HCT116 (cell line): Measurements from ENCODE around the gene TDRD7. TPM values are rescaled to one million over a fixed set of nuclear protein-coding genes. Genes with fewer than 3 reads are reported as not detected.

Experiments
- ATAC-seq: fragments of 200-7000 bp; cut with Tn5 transposase; 2 replicates; pipeline ENCODE4 v1.9.1; 2020; ENCODE audit warnings: mild to moderate bottlenecking, moderate library complexity
- BruUV-seq: library from RNA; stranded (reverse); fragments of 400-500 nt; replicated peaks from 2 replicates; lab custom pipeline; 2021; lab: Mats Ljungman, UMichigan
- CTCF ChIA-PET: fragments of 300-600 bp; sonication (Branson Sonifier 250); formaldehyde crosslinking; loops from one replicate; lab custom pipeline; 2021; ENCODE audit warnings: antibody characterized with exemption; lab: Charles Lee
- POLR2A ChIA-PET: fragments of 300-600, 350-600 bp; sonication (Branson Sonifier 250); formaldehyde crosslinking; loops from one replicate; lab custom pipeline; 2021; ENCODE audit warnings: antibody characterized with exemption; lab: Charles Lee
- RAD21 ChIA-PET, 2 experiments: fragments of 300-600 bp; sonication (Branson Sonifier 250); formaldehyde crosslinking; loops; one replicate each; lab custom pipeline; 2023; ENCODE audit warnings: low total read pairs in 2 of 2; ENCODE audit not compliant: uncharacterized antibody in 2 of 2, unreplicated experiment in 2 of 2, low non-redundant PET in 1 of 2; lab: Charles Lee
- DNase-seq: peaks from one replicate; pipeline ENCODE4 v3.0.0-alpha.2; 2010; ENCODE audit warnings: low read depth, low spot score
- H2AFZ ChIP-seq: fragments of 200-600 bp; shearing (Covaris generic), sonication (generic); 2 replicates; pipeline ENCODE4 v1.6.1; 2017; ENCODE audit warnings: low read depth, mixed run types, mixed read lengths, antibody characterized with exemption, low read length; ENCODE audit not compliant: poor library complexity, severe bottlenecking
- H3K27ac ChIP-seq: 2 replicates; pipeline ENCODE4 v1.5.1; 2012; ENCODE audit warnings: low read depth, low read length
- H3K27me3 ChIP-seq: fragments of 200-600 bp; sonication (generic); 2 replicates; pipeline ENCODE4 v1.6.1; 2016; ENCODE audit warnings: mixed run types, low read length, mixed read lengths; ENCODE audit not compliant: insufficient read depth
- H3K36me3 ChIP-seq, 2 experiments: fragments of 200-500 bp in 1 of 2; fragments of 200-600 bp in 1 of 2; sonication (Bioruptor generic) in 1 of 2; sonication (generic) in 1 of 2; 2 replicates each; pipeline versions ENCODE4 v1.5.1 to v1.6.1; 2014 to 2016; ENCODE audit warnings: low read length in 2 of 2, inconsistent platforms in 1 of 2, mixed read lengths in 1 of 2, mixed run types in 1 of 2; ENCODE audit not compliant: insufficient read depth in 2 of 2, control insufficient read depth in 1 of 2
- H3K4me1 ChIP-seq, 2 experiments: fragments of 200-600 bp in 1 of 2; sonication (generic) in 1 of 2; 2 replicates each; pipeline versions ENCODE4 v1.5.1 to v1.6.1; 2012 to 2017; ENCODE audit warnings: low read length in 2 of 2, inconsistent platforms in 1 of 2, mild to moderate bottlenecking in 1 of 2, mixed read lengths in 1 of 2, mixed run types in 1 of 2, moderate library complexity in 1 of 2; ENCODE audit not compliant: insufficient read depth in 2 of 2, control insufficient read depth in 1 of 2
- H3K4me2 ChIP-seq: fragments of 200-600 bp; sonication (generic); 2 replicates; pipeline ENCODE4 v1.6.1; 2017; ENCODE audit warnings: mixed run types, low read length, mixed read lengths
- H3K4me3 ChIP-seq, 2 experiments: fragments of 200-600 bp in 1 of 2; sonication (generic) in 1 of 2; replicated peaks in 1 of 2; 2 replicates each; pipeline ENCODE4 v1.5.1; 2011 to 2016; ENCODE audit warnings: low read length in 2 of 2, control low read depth in 1 of 2, low read depth in 1 of 2, mild to moderate bottlenecking in 1 of 2, mixed read lengths in 1 of 2, mixed run types in 1 of 2
- H3K79me2 ChIP-seq: fragments of 200-600 bp; sonication (generic); 2 replicates; pipeline ENCODE4 v1.6.1; 2017; ENCODE audit warnings: mild to moderate bottlenecking, mixed run types, low read length, moderate library complexity, mixed read lengths; ENCODE audit not compliant: insufficient read depth
- H3K9ac ChIP-seq: fragments of 200-600 bp; sonication (generic); 2 replicates; pipeline ENCODE4 v1.6.1; 2016; ENCODE audit warnings: low read length, mixed read lengths
- H3K9me2 ChIP-seq: fragments of 200-600 bp; sonication (generic), shearing (Covaris generic); 2 replicates; pipeline ENCODE4 v1.6.1; 2017; ENCODE audit warnings: mixed run types, mild to moderate bottlenecking, moderate library complexity; ENCODE audit not compliant: insufficient read depth
- H3K9me3 ChIP-seq, 2 experiments: fragments of 200-500 bp in 1 of 2; fragments of 200-600 bp in 1 of 2; sonication (Bioruptor generic) in 1 of 2; sonication (generic) in 1 of 2; 2 replicates each; pipeline ENCODE4 v1.6.1; 2014 to 2017; ENCODE audit warnings: low read length in 2 of 2, mixed read lengths in 2 of 2, inconsistent platforms in 1 of 2, low read depth in 1 of 2, mild to moderate bottlenecking in 1 of 2, mixed run types in 1 of 2, moderate library complexity in 1 of 2; ENCODE audit not compliant: control insufficient read depth in 1 of 2, insufficient read depth in 1 of 2
- H4K20me1 ChIP-seq: fragments of 200-600 bp; sonication (generic), shearing (Covaris generic); 2 replicates; pipeline ENCODE4 v1.6.1; 2017; ENCODE audit warnings: mixed run types, mild to moderate bottlenecking, moderate library complexity; ENCODE audit not compliant: insufficient read depth
- FOSL1 ChIP-seq: IDR thresholded peaks from 2 replicates; pipeline ENCODE4 v1.6.1; 2012; ENCODE audit warnings: low read depth
- SRF ChIP-seq: IDR thresholded peaks from 2 replicates; pipeline ENCODE4 v1.6.1; 2012; ENCODE audit warnings: low read depth
- ZBTB33 ChIP-seq: IDR thresholded peaks from 2 replicates; pipeline ENCODE4 v1.6.1; 2011; ENCODE audit warnings: mild to moderate bottlenecking, low read length, moderate library complexity; ENCODE audit not compliant: insufficient replicate concordance; ENCODE audit errors: extremely low read depth
- intact Hi-C: fragments of 100-400 bp; cut with micrococcal nuclease; formaldehyde crosslinking; loops from 2 replicates; pipeline ENCODE4 v1.10.0; 2022
- total RNA-seq: library from RNA; stranded (reverse); gene quantifications from one replicate; pipeline ENCODE4 v1.2.1, GENCODE V29; 2021; ENCODE audit not compliant: unreplicated experiment
- TF ChIP-seq, protein P1 (sequence below): IDR thresholded peaks from 2 replicates; pipeline ENCODE4 v1.6.1; 2012
- TF ChIP-seq, protein P2 (sequence below): IDR thresholded peaks from 2 replicates; pipeline ENCODE4 v1.6.1; 2012; ENCODE audit warnings: low read depth

TDRD7 gene
- total RNA-seq, 1 experiment from 2014 or later: 8.0 TPM

DNA sequence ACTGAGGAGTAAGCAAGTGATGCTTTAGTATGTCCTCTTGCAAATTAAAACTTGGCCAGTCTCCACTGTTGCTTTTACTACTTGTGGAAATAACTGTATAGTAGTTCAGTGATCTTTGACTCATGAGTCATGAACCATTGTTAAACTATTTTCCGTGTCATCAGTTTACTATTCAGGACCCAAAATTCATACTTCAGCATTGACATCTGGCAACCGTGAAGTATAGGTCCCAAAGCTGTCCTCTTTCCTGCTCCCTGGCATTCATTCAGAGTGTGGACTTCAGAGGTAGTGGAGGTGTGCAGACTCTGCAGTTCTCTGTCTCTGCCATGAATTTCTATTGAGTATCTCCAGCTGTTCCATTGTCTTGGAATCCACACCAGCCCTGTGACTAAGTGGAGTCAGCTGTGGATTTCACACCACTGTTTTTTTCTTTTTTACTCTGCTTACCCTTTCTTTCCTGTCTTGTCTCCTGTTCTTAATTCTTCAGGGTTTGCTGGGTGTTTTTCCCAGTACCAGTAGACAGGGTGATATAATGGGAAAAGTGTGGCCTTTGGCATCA, 7.5 kb downstream of the TDRD7 start:
- POLR2A ChIA-PET: no interaction called here
- no TSS peak for BruUV-seq
- H3K4me3 ChIP-seq: no peak overlapping the region

More for the DNA sequence above, 7.5 kb downstream of the TDRD7 start:
- DNase-seq (no peak), ATAC-seq (no peak)
- ChIA-PET CTCF (no interaction called here), RAD21 (no interaction called here)
- TF ChIP-seq SRF (no peak), ZBTB33 (no peak), FOSL1 (peak; percentile 20; the same call in 1 of the 2 replicates)
- TF ChIP-seq, protein P1, sequence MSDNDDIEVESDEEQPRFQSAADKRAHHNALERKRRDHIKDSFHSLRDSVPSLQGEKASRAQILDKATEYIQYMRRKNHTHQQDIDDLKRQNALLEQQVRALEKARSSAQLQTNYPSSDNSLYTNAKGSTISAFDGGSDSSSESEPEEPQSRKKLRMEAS: no peak
- TF ChIP-seq, protein P2, sequence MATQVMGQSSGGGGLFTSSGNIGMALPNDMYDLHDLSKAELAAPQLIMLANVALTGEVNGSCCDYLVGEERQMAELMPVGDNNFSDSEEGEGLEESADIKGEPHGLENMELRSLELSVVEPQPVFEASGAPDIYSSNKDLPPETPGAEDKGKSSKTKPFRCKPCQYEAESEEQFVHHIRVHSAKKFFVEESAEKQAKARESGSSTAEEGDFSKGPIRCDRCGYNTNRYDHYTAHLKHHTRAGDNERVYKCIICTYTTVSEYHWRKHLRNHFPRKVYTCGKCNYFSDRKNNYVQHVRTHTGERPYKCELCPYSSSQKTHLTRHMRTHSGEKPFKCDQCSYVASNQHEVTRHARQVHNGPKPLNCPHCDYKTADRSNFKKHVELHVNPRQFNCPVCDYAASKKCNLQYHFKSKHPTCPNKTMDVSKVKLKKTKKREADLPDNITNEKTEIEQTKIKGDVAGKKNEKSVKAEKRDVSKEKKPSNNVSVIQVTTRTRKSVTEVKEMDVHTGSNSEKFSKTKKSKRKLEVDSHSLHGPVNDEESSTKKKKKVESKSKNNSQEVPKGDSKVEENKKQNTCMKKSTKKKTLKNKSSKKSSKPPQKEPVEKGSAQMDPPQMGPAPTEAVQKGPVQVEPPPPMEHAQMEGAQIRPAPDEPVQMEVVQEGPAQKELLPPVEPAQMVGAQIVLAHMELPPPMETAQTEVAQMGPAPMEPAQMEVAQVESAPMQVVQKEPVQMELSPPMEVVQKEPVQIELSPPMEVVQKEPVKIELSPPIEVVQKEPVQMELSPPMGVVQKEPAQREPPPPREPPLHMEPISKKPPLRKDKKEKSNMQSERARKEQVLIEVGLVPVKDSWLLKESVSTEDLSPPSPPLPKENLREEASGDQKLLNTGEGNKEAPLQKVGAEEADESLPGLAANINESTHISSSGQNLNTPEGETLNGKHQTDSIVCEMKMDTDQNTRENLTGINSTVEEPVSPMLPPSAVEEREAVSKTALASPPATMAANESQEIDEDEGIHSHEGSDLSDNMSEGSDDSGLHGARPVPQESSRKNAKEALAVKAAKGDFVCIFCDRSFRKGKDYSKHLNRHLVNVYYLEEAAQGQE: no peak
- Histone ChIP-seq H3K27ac (no peak overlapping the region), H3K27me3 (no peaks in the 10 kb centered on the region), H4K20me1 (no peaks in the 10 kb centered on the region), H3K9me2 (no peaks in the 10 kb centered on the region), H2AFZ (no peak overlapping the region), H3K36me3 (no peaks in the 10 kb centered on the region), H3K9ac (no peak overlapping the region), H3K9me3 (no peaks in the 10 kb centered on the region), H3K4me1 (peaks cover 0 to 8% of the 10 kb centered on the region in 2 experiments; a peak in 2 of 4 replicates), H3K79me2 (no peaks in the 10 kb centered on the region), H3K4me2 (peak overlapping the region; percentile 22)
- intact Hi-C loops: no loop called here
